Right cardiac atrium (tissue), 5 donors: ENCODE results near the gene ZBTB21. TPM values are rescaled to one million over a fixed set of nuclear protein-coding genes. Genes with fewer than 3 reads are reported as not detected.

ENCODE experiments used
- ATAC-seq, 2 donors: fragments of 200-7000 bp; cut with Tn5 transposase; one replicate each; pipeline versions ENCODE4 v1.8.0 to v1.9.1; 2020; ENCODE audit warnings: moderate library complexity in 2 of 2, mild to moderate bottlenecking in 1 of 2
- DNase-seq, 3 donors: peaks; one replicate each; pipeline ENCODE4 v3.0.0-alpha.2; 2020
- H3K27ac ChIP-seq: one replicate; pipeline ENCODE4 v1.5.1; 2013; ENCODE audit warnings: mild to moderate bottlenecking, low read length, control low read depth, moderate library complexity
- H3K27me3 ChIP-seq: one replicate; pipeline ENCODE4 v1.6.1; 2013; ENCODE audit not compliant: control insufficient read depth, insufficient read depth
- H3K4me1 ChIP-seq: one replicate; pipeline ENCODE4 v1.6.1; 2013; ENCODE audit warnings: low read length; ENCODE audit not compliant: control insufficient read depth, insufficient read depth
- H3K4me3 ChIP-seq: one replicate; pipeline ENCODE4 v1.5.1; 2013; ENCODE audit warnings: low read length, control low read depth
- H3K9me3 ChIP-seq: one replicate; pipeline ENCODE4 v1.6.1; 2013; ENCODE audit warnings: low read length; ENCODE audit not compliant: control insufficient read depth
- WGBS: extraction: QIAGEN DNeasy Blood & Tissue Kit; methylation state at CpG from one replicate; pipeline ENCODE4 v1.1.7; 2013; 5-methylcytosine and 5-hydroxymethylcytosine counted together
- intact Hi-C, 4 donors: fragments of 100-400 bp; cut with DNase I; formaldehyde crosslinking; loops; one replicate each; pipeline versions ENCODE4 v1.11.0 to v1.14.0; 2022 to 2023
- polyA plus RNA-seq: library from polyadenylated mRNA; stranded (reverse); fragments of 200-250 nt; gene quantifications from one replicate; pipeline ENCODE4 v1.2.3, GENCODE V29; 2013
- total RNA-seq, 4 donors: library from RNA; stranded (reverse); fragmentation: NEBNext Ultra II Directional; extraction: Animal tissue kit (Norgen Biotek cat#: 25700); gene quantifications; one replicate each; pipeline ENCODE4 v1.2.1, GENCODE V29; 2021
- donor health status: healthy with polysubstance abuse.
- donor health status: DM: no; HTN: yes; CAD: no.
- donor health status: DM: no; HTN: no; CAD: no.
- donor health status: DM: no; HTN: yes; CAD: no; lungs with severe emphysema.
- donor health status: DM: yes; HTN: yes; CAD: no.

The ZBTB21 gene
- total and polyA plus RNA-seq, 5 donors = 2.6 to 15.2 (median 7.2) TPM

GRCh38 chr21:42028766-42029425 lies 18.7 kb upstream of the ZBTB21 start:
- no peak for DNase-seq
- H3K9me3 ChIP-seq = no peaks in the 10 kb centered on the region
- intact Hi-C loops = no loop called here
- 79% methylated on average over 9 of the region's 9 CpGs for WGBS
- no peaks in the 10 kb centered on the region for H3K4me1 ChIP-seq
- no peak overlapping the region for H3K27ac ChIP-seq
- no peak overlapping the region for H3K4me3 ChIP-seq
- ATAC-seq = no peak
- H3K27me3 ChIP-seq = no peaks in the 10 kb centered on the region

- 76% methylated on average over 26 of the region's 26 CpGs for WGBS
- intact Hi-C loops = no loop called here
- H3K27ac ChIP-seq = no peak overlapping the region
- H3K27me3 ChIP-seq = no peaks in the 10 kb centered on the region
- H3K9me3 ChIP-seq = no peaks in the 10 kb centered on the region
- H3K4me1 ChIP-seq = no peaks in the 10 kb centered on the region
- no peak for DNase-seq
- no peak overlapping the region for H3K4me3 ChIP-seq
- no peak for ATAC-seq
Observed at GRCh38 chr21:42027822-42028765, 17.9 kb upstream of the ZBTB21 start.

- DNase-seq (no peak), ATAC-seq (no peak)
- WGBS = 88% methylated on average over 6 of the region's 6 CpGs
- Histone ChIP-seq H3K27me3 (no peaks in the 10 kb centered on the region), H3K9me3 (no peaks in the 10 kb centered on the region), H3K27ac (no peak overlapping the region), H3K4me3 (no peak overlapping the region), H3K4me1 (no peaks in the 10 kb centered on the region)
- intact Hi-C loops = no loop called here
Observed at GRCh38 chr21:42027085-42027821, 17.1 kb upstream of the ZBTB21 start.

- no peaks in the 10 kb centered on the region for H3K4me1 ChIP-seq
- no peak for DNase-seq
- 75% methylated on average over 9 of the region's 9 CpGs for WGBS
- no peak overlapping the region for H3K27ac ChIP-seq
- intact Hi-C loops = no loop called here
- H3K9me3 ChIP-seq = no peaks in the 10 kb centered on the region
- H3K27me3 ChIP-seq = no peaks in the 10 kb centered on the region
- H3K4me3 ChIP-seq = no peak overlapping the region
- no peak for ATAC-seq
Observed at GRCh38 chr21:42026082-42026435, 15.9 kb upstream of the ZBTB21 start.

GRCh38 chr21:42025376-42026081 lies 15.4 kb upstream of the ZBTB21 start:
- ATAC-seq (peak in 1 of 2 donors; percentile 19), DNase-seq (no peak)
- Histone ChIP-seq H3K4me3 (no peak overlapping the region), H3K27me3 (no peaks in the 10 kb centered on the region), H3K9me3 (no peaks in the 10 kb centered on the region), H3K4me1 (no peaks in the 10 kb centered on the region), H3K27ac (no peak overlapping the region)
- WGBS = 77% methylated on average over 12 of the region's 12 CpGs
- intact Hi-C loops = no loop called here

GRCh38 chr21:42022906-42023305 lies 12.7 kb upstream of the ZBTB21 start:
- intact Hi-C loops = no loop called here
- 97% methylated on average over 11 of the region's 11 CpGs for WGBS
- DNase-seq = no peak

GRCh38 chr21:42022091-42022430 lies 11.9 kb upstream of the ZBTB21 start:
- Histone ChIP-seq H3K9me3 (no peaks in the 10 kb centered on the region), H3K27ac (no peak overlapping the region), H3K4me1 (no peaks in the 10 kb centered on the region), H3K4me3 (no peak overlapping the region), H3K27me3 (no peaks in the 10 kb centered on the region)
- ATAC-seq = no peak
- DNase-seq = no peak
- WGBS = 45% methylated on average over 12 of the region's 12 CpGs
- intact Hi-C loops = no loop called here

More at GRCh38 chr21:42022906-42023305, 12.7 kb upstream of the ZBTB21 start:
- ATAC-seq = no peak
- H3K4me3 ChIP-seq = no peak overlapping the region
- H3K9me3 ChIP-seq = no peaks in the 10 kb centered on the region
- no peaks in the 10 kb centered on the region for H3K27me3 ChIP-seq
- H3K4me1 ChIP-seq = no peaks in the 10 kb centered on the region
- H3K27ac ChIP-seq = no peak overlapping the region

GRCh38 chr21:42021371-42022090 lies 11.4 kb upstream of the ZBTB21 start:
- WGBS = 53% methylated on average over 20 of the region's 20 CpGs
- ATAC-seq = no peak
- no peaks in the 10 kb centered on the region for H3K27me3 ChIP-seq
- H3K4me3 ChIP-seq = no peak overlapping the region
- no peaks in the 10 kb centered on the region for H3K4me1 ChIP-seq
- no peak for DNase-seq
- H3K9me3 ChIP-seq = no peaks in the 10 kb centered on the region
- no peak overlapping the region for H3K27ac ChIP-seq
- intact Hi-C loops = no loop called here

- no peak for DNase-seq
- H3K4me1 ChIP-seq = no peaks in the 10 kb centered on the region
- H3K4me3 ChIP-seq = no peak overlapping the region
- H3K27ac ChIP-seq = no peak overlapping the region
- WGBS = 79% methylated on average over 6 of the region's 6 CpGs
- H3K27me3 ChIP-seq = no peaks in the 10 kb centered on the region
- intact Hi-C loops = no loop called here
- ATAC-seq = no peak
- no peaks in the 10 kb centered on the region for H3K9me3 ChIP-seq
Observed at GRCh38 chr21:42019706-42020105, 9.5 kb upstream of the ZBTB21 start.

GRCh38 chr21:42019101-42019605 lies 9.0 kb upstream of the ZBTB21 start:
- intact Hi-C loops = no loop called here
- ATAC-seq = no peak
- WGBS = 86% methylated on average over 11 of the region's 11 CpGs

More at GRCh38 chr21:42019101-42019605, 9.0 kb upstream of the ZBTB21 start:
- DNase-seq = no peak
- Histone ChIP-seq H3K27ac (no peak overlapping the region), H3K4me3 (no peak overlapping the region), H3K27me3 (no peaks in the 10 kb centered on the region), H3K9me3 (no peaks in the 10 kb centered on the region), H3K4me1 (no peaks in the 10 kb centered on the region)
